GM12878 (cell line): ENCODE measurements around the gene RBBP6. TPM values are rescaled to one million over a fixed set of nuclear protein-coding genes. Genes with fewer than 3 reads are reported as not detected.

Experiments used
- ATAC-seq: fragments of 200-7000 bp; cut with Tn5 transposase; 3 replicates; pipeline ENCODE4 v1.9.1; 2020; ENCODE audit warnings: mild to moderate bottlenecking, moderate library complexity
- BruUV-seq: library from RNA; stranded (reverse); fragments of 400-500 nt; replicated peaks from 2 replicates; lab custom pipeline; 2021; lab: Mats Ljungman, UMichigan
- CTCF ChIA-PET: fragments of 300-600 bp; sonication (Branson Sonifier 250); formaldehyde crosslinking; extraction: SDS; loops from one replicate; lab custom pipeline; 2021; ENCODE audit warnings: inconsistent platforms; lab: Yijun Ruan, JAX
- POLR2A ChIA-PET: fragments of 350-600 bp; formaldehyde crosslinking; extraction: SDS; loops from one replicate; lab custom pipeline; 2021; ENCODE audit warnings: inconsistent platforms; lab: Charles Lee
- RAD21 ChIA-PET: fragments of 300-600 bp; sonication (Branson Sonifier 250); formaldehyde crosslinking; loops from one replicate; lab custom pipeline; 2023; ENCODE audit warnings: antibody characterized with exemption; ENCODE audit not compliant: unreplicated experiment; lab: Charles Lee
- SMC1A ChIA-PET: fragments of 300-600 bp; sonication (Branson Sonifier 250); formaldehyde crosslinking; loops from one replicate; lab custom pipeline; 2023; ENCODE audit not compliant: unreplicated experiment, uncharacterized antibody; lab: Charles Lee
- DNase-seq: peaks from one replicate; pipeline ENCODE4 v3.0.0-alpha.2; 2011; ENCODE audit warnings: low read depth, low spot score
- FAIRE-seq: peaks from 3 replicates; lab custom pipeline; 2011; peaks lifted over from hg19 to GRCh38; lab: Jason Lieb, UNC
- H2AFZ ChIP-seq: 2 replicates; pipeline ENCODE4 v1.6.0; 2011; ENCODE audit warnings: low read depth, low read length, control low read depth; ENCODE audit not compliant: control insufficient read depth
- H3K27ac ChIP-seq: 2 replicates; pipeline ENCODE4 v1.5.1; 2011; ENCODE audit warnings: control low read depth; ENCODE audit not compliant: control insufficient read depth, insufficient read depth
- H3K27me3 ChIP-seq, 2 experiments: replicated peaks in 1 of 2; 2 replicates each; pipeline versions ENCODE4 v1.6.0 to v1.6.1; 2011; ENCODE audit warnings: low read length in 1 of 2; ENCODE audit not compliant: control insufficient read depth in 2 of 2, insufficient read depth in 2 of 2
- H3K36me3 ChIP-seq, 2 experiments: 2 replicates each; pipeline ENCODE4 v1.5.1; 2011; ENCODE audit warnings: low read length in 1 of 2; ENCODE audit not compliant: control insufficient read depth in 2 of 2, insufficient read depth in 2 of 2
- H3K4me1 ChIP-seq: 2 replicates; pipeline ENCODE4 v1.6.1; 2011; ENCODE audit warnings: mild to moderate bottlenecking, low read length, moderate library complexity, mixed read lengths; ENCODE audit not compliant: control insufficient read depth, insufficient read depth
- H3K4me2 ChIP-seq: 2 replicates; pipeline ENCODE4 v1.6.0; 2011; ENCODE audit warnings: control low read depth; ENCODE audit not compliant: control insufficient read depth, insufficient read depth
- H3K4me3 ChIP-seq: fragments of 200-600 bp; sonication (generic); 2 replicates; pipeline ENCODE4 v1.5.1; 2016
- H3K79me2 ChIP-seq: 2 replicates; pipeline ENCODE4 v1.6.0; 2011; ENCODE audit warnings: low read length; ENCODE audit not compliant: control insufficient read depth, insufficient read depth
- H3K9ac ChIP-seq: 2 replicates; pipeline ENCODE4 v1.8.0; 2011; ENCODE audit warnings: low read length, control low read depth, mixed read lengths; ENCODE audit not compliant: control insufficient read depth, insufficient read depth
- H3K9me3 ChIP-seq: replicated peaks from 3 replicates; pipeline ENCODE4 v1.5.1; 2011; ENCODE audit warnings: mild to moderate bottlenecking, low read length; ENCODE audit not compliant: control insufficient read depth, insufficient read depth
- H4K20me1 ChIP-seq: 2 replicates; pipeline ENCODE4 v1.6.0; 2011; ENCODE audit not compliant: control insufficient read depth, insufficient read depth
- CBFB ChIP-seq: IDR thresholded peaks from 2 replicates; pipeline ENCODE4 v1.6.1; 2016; ENCODE audit warnings: antibody characterized with exemption, low read depth
- CHD4 ChIP-seq: fragments of 200-600 bp; sonication (generic); IDR thresholded peaks from 2 replicates; pipeline ENCODE4 v1.6.1; 2016; ENCODE audit warnings: mild to moderate bottlenecking
- CREB1 ChIP-seq: IDR thresholded peaks from 2 replicates; pipeline ENCODE4 v1.6.1; 2012; ENCODE audit warnings: low read depth, mild to moderate bottlenecking, inconsistent platforms
- EGR1 ChIP-seq, 2 experiments: IDR thresholded peaks; 1 replicate in 1 of 2; 2 replicates in 1 of 2; pipeline ENCODE4 v1.6.1; 2011 to 2012; ENCODE audit warnings: low read depth in 2 of 2, low read length in 2 of 2, borderline replicate concordance in 1 of 2, mild to moderate bottlenecking in 1 of 2, moderate library complexity in 1 of 2
- NR2C2 ChIP-seq: IDR thresholded peaks from 2 replicates; pipeline ENCODE4 v1.6.1; 2011; ENCODE audit warnings: borderline replicate concordance, low read depth; ENCODE audit not compliant: control insufficient read depth, insufficient read length
- NR2F1 ChIP-seq: fragments of 450-650 bp; conservative IDR thresholded peaks from 2 replicates; pipeline ENCODE4 v1.6.1; 2017; ENCODE audit warnings: mild to moderate bottlenecking
- PAX5 ChIP-seq: IDR thresholded peaks from 2 replicates; pipeline ENCODE4 v1.6.1; 2011; ENCODE audit warnings: low read depth, low read length, borderline replicate concordance
- POLR2A ChIP-seq: IDR thresholded peaks from 2 replicates; pipeline ENCODE4 v1.6.1; 2011; ENCODE audit warnings: low read depth, mild to moderate bottlenecking, low read length
- RUNX3 ChIP-seq: IDR thresholded peaks from 2 replicates; pipeline ENCODE4 v1.6.1; 2012; ENCODE audit warnings: low read length, inconsistent platforms
- SMAD5 ChIP-seq: IDR thresholded peaks from 2 replicates; pipeline ENCODE4 v1.6.1; 2016; ENCODE audit warnings: antibody characterized with exemption, low read depth
- TAF1 ChIP-seq: IDR thresholded peaks from 2 replicates; pipeline ENCODE4 v1.6.1; 2011; ENCODE audit warnings: mild to moderate bottlenecking, low read depth, low read length, borderline replicate concordance
- TBL1XR1 ChIP-seq: IDR thresholded peaks from 2 replicates; pipeline ENCODE4 v1.6.1; 2012; ENCODE audit warnings: low read depth, low read length, improper control_type of control experiment
- TCF12 ChIP-seq: IDR thresholded peaks from 2 replicates; pipeline ENCODE4 v1.6.1; 2011; ENCODE audit warnings: low read depth, mild to moderate bottlenecking, low read length
- ZBED1 ChIP-seq: IDR thresholded peaks from 2 replicates; pipeline ENCODE4 v1.6.1; 2016; ENCODE audit warnings: borderline replicate concordance
- ZZZ3 ChIP-seq: IDR thresholded peaks from 2 replicates; pipeline ENCODE4 v1.6.1; 2011; ENCODE audit warnings: low read depth; ENCODE audit not compliant: control insufficient read depth, insufficient read length
- in situ Hi-C: fragments of 300-500 bp; cut with MboI; formaldehyde crosslinking; loops from 9 replicates; pipeline ENCODE4 v1.14.3; 2018; ENCODE audit warnings: mixed read lengths
- intact Hi-C: fragments of 100-400 bp; cut with micrococcal nuclease; formaldehyde crosslinking; loops from one replicate; pipeline ENCODE4 v1.14.2; 2022; ENCODE audit not compliant: unreplicated experiment
- polyA plus RNA-seq, 11 experiments: library from polyadenylated mRNA; depleted of rRNA in 4 of 11; unstranded in 6 of 11; stranded (reverse) in 5 of 11; fragments of >200 nt; fragmentation: Nextera tagmentation in 4 of 11; fragmentation: Illumina TruSeq in 1 of 11; extraction: Ambion mirVana in 4 of 11; extraction: Trizol in 1 of 11; gene quantifications; 1 replicate in 1 of 11; 2 replicates in 10 of 11; pipeline versions ENCODE4 v1.2.1 to v1.2.3, GENCODE V29; 2011 to 2016; ENCODE audit warnings: inconsistent platforms in 2 of 11, missing spikeins in 2 of 11, low read depth in 1 of 11
- total RNA-seq, 4 experiments: library from RNA; depleted of rRNA in 3 of 4; stranded (reverse); fragments of >200 nt in 3 of 4; fragmentation: Illumina TruSeq in 1 of 4; extraction: Trizol in 1 of 4; gene quantifications; 2 replicates each; pipeline versions ENCODE4 v1.2.1 to v1.2.3, GENCODE V29; 2013 to 2021
- TF ChIP-seq, protein P1 (sequence below): IDR thresholded peaks from 2 replicates; pipeline ENCODE4 v1.6.1; 2011; ENCODE audit warnings: borderline replicate concordance, low read depth, mild to moderate bottlenecking, moderate library complexity, mixed read lengths, low read length; ENCODE audit not compliant: insufficient read depth; ENCODE audit errors: extremely low read length
- TF ChIP-seq, protein P2 (sequence below): IDR thresholded peaks from 2 replicates; pipeline ENCODE4 v1.6.1; 2012; ENCODE audit warnings: low read depth, low read length, improper control_type of control experiment
- TF ChIP-seq, protein P3 (sequence below): IDR thresholded peaks from 2 replicates; pipeline ENCODE4 v1.6.1; 2012; ENCODE audit warnings: low read depth, low read length, improper control_type of control experiment

The RBBP6 gene
- total and polyA plus RNA-seq, 10 of the 15 experiments (the other 5 are each of a cell fraction or from before 2014, with no cell fraction given) = 16.9 to 80.2 (median 36.5) TPM

DNA sequence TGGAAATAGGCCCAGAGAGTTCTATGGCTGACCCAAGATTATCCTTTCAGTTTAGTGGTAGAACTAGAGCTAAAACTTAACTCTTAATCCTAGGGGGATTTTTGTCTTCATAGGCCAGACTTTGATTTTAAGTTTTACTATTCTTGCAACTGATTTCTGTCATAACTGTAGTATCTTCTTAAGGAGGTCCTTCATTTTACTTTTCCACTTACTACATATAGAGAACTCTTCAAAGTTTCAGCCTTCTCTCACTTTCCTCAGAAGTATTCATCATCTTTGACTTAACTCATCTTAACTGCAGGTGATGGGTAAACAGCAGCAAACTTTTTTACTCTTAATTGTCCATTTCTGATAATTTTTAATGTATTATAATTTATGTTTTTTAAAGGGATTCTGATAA is 23.4 kb downstream of the RBBP6 start:
- ChIA-PET SMC1A (no interaction called here), CTCF (interaction anchor here (1.0 kb wide), 1 partner anchor 24 kb away, joined by 3 read pairs; no protein-coding TSS in a partner anchor), POLR2A (no interaction called here)
- no peak for FAIRE-seq
- Histone ChIP-seq H2AFZ (no peak overlapping the region), H3K27ac (no peak overlapping the region), H4K20me1 (no peaks in the 10 kb centered on the region), H3K4me1 (no peaks in the 10 kb centered on the region), H3K4me3 (no peak overlapping the region), H3K36me3 (peaks cover 6 to 38% of the 10 kb centered on the region in 2 experiments)
- DNase-seq = no peak
- BruUV-seq = no TSS peak
- no peak for ATAC-seq
- in situ Hi-C loops (no loop called here), intact Hi-C loops (no loop called here)
- TF ChIP-seq TCF12 = no peak
- no peak for TF ChIP-seq ZZZ3
- TF ChIP-seq, protein P1, sequence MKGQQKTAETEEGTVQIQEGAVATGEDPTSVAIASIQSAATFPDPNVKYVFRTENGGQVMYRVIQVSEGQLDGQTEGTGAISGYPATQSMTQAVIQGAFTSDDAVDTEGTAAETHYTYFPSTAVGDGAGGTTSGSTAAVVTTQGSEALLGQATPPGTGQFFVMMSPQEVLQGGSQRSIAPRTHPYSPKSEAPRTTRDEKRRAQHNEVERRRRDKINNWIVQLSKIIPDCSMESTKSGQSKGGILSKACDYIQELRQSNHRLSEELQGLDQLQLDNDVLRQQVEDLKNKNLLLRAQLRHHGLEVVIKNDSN = no peak
- TF ChIP-seq POLR2A = no peak
- TF ChIP-seq NR2C2 = no peak
- no peak for TF ChIP-seq NR2F1
- TF ChIP-seq, protein P2, sequence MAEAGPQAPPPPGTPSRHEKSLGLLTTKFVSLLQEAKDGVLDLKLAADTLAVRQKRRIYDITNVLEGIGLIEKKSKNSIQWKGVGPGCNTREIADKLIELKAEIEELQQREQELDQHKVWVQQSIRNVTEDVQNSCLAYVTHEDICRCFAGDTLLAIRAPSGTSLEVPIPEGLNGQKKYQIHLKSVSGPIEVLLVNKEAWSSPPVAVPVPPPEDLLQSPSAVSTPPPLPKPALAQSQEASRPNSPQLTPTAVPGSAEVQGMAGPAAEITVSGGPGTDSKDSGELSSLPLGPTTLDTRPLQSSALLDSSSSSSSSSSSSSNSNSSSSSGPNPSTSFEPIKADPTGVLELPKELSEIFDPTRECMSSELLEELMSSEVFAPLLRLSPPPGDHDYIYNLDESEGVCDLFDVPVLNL = no peak
- TF ChIP-seq EGR1 (IDR thresholded peaks at IDR 0.05; ENCODE audit: borderline replicate concordance in 1 of 2, low read depth in 2 of 2, low read length in 2 of 2) = no peak
- TF ChIP-seq ZBED1 = no peak
- TF ChIP-seq TBL1XR1 = no peak
- TF ChIP-seq, protein P3, sequence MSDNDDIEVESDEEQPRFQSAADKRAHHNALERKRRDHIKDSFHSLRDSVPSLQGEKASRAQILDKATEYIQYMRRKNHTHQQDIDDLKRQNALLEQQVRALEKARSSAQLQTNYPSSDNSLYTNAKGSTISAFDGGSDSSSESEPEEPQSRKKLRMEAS = no peak
- TF ChIP-seq RUNX3 = no peak
- TF ChIP-seq PAX5 = no peak
- TF ChIP-seq CHD4 = no peak
- TF ChIP-seq TAF1 = no peak
- no peak for TF ChIP-seq CBFB
- TF ChIP-seq CREB1 = no peak
- no peak for TF ChIP-seq SMAD5
- TF ChIP-seq, all 136 proteins: peak for 0
- Histone ChIP-seq H3K79me2 (no peaks in the 10 kb centered on the region), H3K9ac (no peak overlapping the region), H3K4me2 (no peak overlapping the region), H3K9me3 (no peaks in the 10 kb centered on the region), H3K27me3 (no peaks in the 10 kb centered on the region)
- RAD21 ChIA-PET = no interaction called here
